Measurements from ENCODE around the gene COL5A1.

The COL5A1 gene

GRCh38 chr9:134775081-134775951, 133.7 kb downstream of the COL5A1 start:
- no peak for DNase-seq

GRCh38 chr9:134776080-134776796, 134.6 kb downstream of the COL5A1 start:
- DNase-seq = no peak

GRCh38 chr9:134777153-134777552, 135.6 kb downstream of the COL5A1 start:
- DNase-seq = no peak

- no peak for DNase-seq
Measured at GRCh38 chr9:134778156-134778555, 136.6 kb downstream of the COL5A1 start.

- no peak for DNase-seq
Measured at GRCh38 chr9:134778841-134779411, 137.3 kb downstream of the COL5A1 start.

- DNase-seq = no peak
Measured at GRCh38 chr9:134779640-134780039, 138.0 kb downstream of the COL5A1 start.

GRCh38 chr9:134781591-134782302, 140.1 kb downstream of the COL5A1 start:
- no peak for DNase-seq

GRCh38 chr9:134782921-134783698, 141.5 kb downstream of the COL5A1 start:
- no peak for DNase-seq

- no peak for DNase-seq
Measured at GRCh38 chr9:134783699-134784039, 142.1 kb downstream of the COL5A1 start.

- DNase-seq = no peak
Measured at GRCh38 chr9:134784577-134785305, 143.1 kb downstream of the COL5A1 start.

- DNase-seq = no peak
Measured at GRCh38 chr9:134785325-134786108, 143.9 kb downstream of the COL5A1 start.

- no peak for DNase-seq
Measured at GRCh38 chr9:134787601-134788531, 146.3 kb downstream of the COL5A1 start.

- DNase-seq = no peak
Measured at GRCh38 chr9:134789168-134789567, 147.6 kb downstream of the COL5A1 start.

GRCh38 chr9:134791009-134791408, 149.4 kb downstream of the COL5A1 start:
- DNase-seq = no peak

GRCh38 chr9:134792627-134793026, 151.0 kb downstream of the COL5A1 start:
- DNase-seq = no peak

GRCh38 chr9:134793288-134794188, 151.9 kb downstream of the COL5A1 start:
- DNase-seq = no peak

GRCh38 chr9:134794663-134795370, 153.2 kb downstream of the COL5A1 start:
- DNase-seq = no peak

GRCh38 chr9:134795446-134795845, 153.8 kb downstream of the COL5A1 start:
- DNase-seq = no peak
